Measurements from ENCODE around the gene MCCC1.
"Not testable (repeated sequence)": the region's sequence is repeated elsewhere in the genome, so short reads cannot be mapped to it uniquely, and the experiment has no call there.

MCCC1 gene

GRCh38 chr3:183008303-183008702 is 91.0 kb downstream of the MCCC1 start:
- Mint-ChIP-seq H3K36me3 (ENCODE audit: low read depth) (no peaks in the 10 kb centered on the region), H3K27ac (no peak overlapping the region), H3K27me3 (no peaks in the 10 kb centered on the region), H3K4me1 (no peaks in the 10 kb centered on the region), H3K4me3 (no peak overlapping the region), H3K9me3 (no peaks in the 10 kb centered on the region)
- ATAC-seq (no peak), DNase-seq (no peak)

GRCh38 chr3:183006396-183007002 is 92.8 kb downstream of the MCCC1 start:
- Mint-ChIP-seq H3K27ac (no peak overlapping the region), H3K36me3 (ENCODE audit: low read depth) (no peaks in the 10 kb centered on the region), H3K4me3 (no peak overlapping the region), H3K4me1 (no peaks in the 10 kb centered on the region), H3K9me3 (no peaks in the 10 kb centered on the region), H3K27me3 (no peaks in the 10 kb centered on the region)
- DNase-seq: no peak
- ATAC-seq: no peak

GRCh38 chr3:182999767-183000166 is 99.5 kb downstream of the MCCC1 start:
- no peaks in the 10 kb centered on the region for H3K27me3 Mint-ChIP-seq
- peaks cover 1% of the 10 kb centered on the region for H3K36me3 Mint-ChIP-seq (ENCODE audit: low read depth)
- H3K4me3 Mint-ChIP-seq: no peak overlapping the region
- ATAC-seq (no peak), DNase-seq (no peak)
- H3K4me1 Mint-ChIP-seq: no peaks in the 10 kb centered on the region
- peaks cover 6% of the 10 kb centered on the region for H3K9me3 Mint-ChIP-seq
- no peak overlapping the region for H3K27ac Mint-ChIP-seq

- H3K4me3 Mint-ChIP-seq; H3K27ac Mint-ChIP-seq; ATAC-seq; H3K4me1 Mint-ChIP-seq; H3K36me3 Mint-ChIP-seq (ENCODE audit: low read depth); H3K9me3 Mint-ChIP-seq; DNase-seq; H3K27me3 Mint-ChIP-seq: not testable (repeated sequence)
Measured at GRCh38 chr3:182993486-182994201, 105.7 kb downstream of the MCCC1 start.

GRCh38 chr3:182989566-182989965 is 109.7 kb downstream of the MCCC1 start:
- Mint-ChIP-seq H3K4me1 (no peaks in the 10 kb centered on the region), H3K36me3 (ENCODE audit: low read depth) (peaks cover 2% of the 10 kb centered on the region), H3K9me3 (no peaks in the 10 kb centered on the region), H3K4me3 (no peak overlapping the region), H3K27ac (no peak overlapping the region), H3K27me3 (no peaks in the 10 kb centered on the region)
- DNase-seq (no peak), ATAC-seq (no peak)

GRCh38 chr3:182986021-182986420 is 113.3 kb downstream of the MCCC1 start:
- no peaks in the 10 kb centered on the region for H3K4me1 Mint-ChIP-seq
- no peak for DNase-seq
- H3K27me3 Mint-ChIP-seq: no peaks in the 10 kb centered on the region
- no peak overlapping the region for H3K27ac Mint-ChIP-seq
- H3K4me3 Mint-ChIP-seq: no peak overlapping the region
- no peak for ATAC-seq
- H3K9me3 Mint-ChIP-seq: no peaks in the 10 kb centered on the region
- no peaks in the 10 kb centered on the region for H3K36me3 Mint-ChIP-seq (ENCODE audit: low read depth)

- no peak for DNase-seq
- Mint-ChIP-seq H3K4me3 (no peak overlapping the region), H3K9me3 (no peaks in the 10 kb centered on the region), H3K27ac (no peak overlapping the region), H3K27me3 (no peaks in the 10 kb centered on the region), H3K4me1 (peaks cover 8% of the 10 kb centered on the region), H3K36me3 (ENCODE audit: low read depth) (no peaks in the 10 kb centered on the region)
- no peak for ATAC-seq
Measured at GRCh38 chr3:182983876-182984275, 115.4 kb downstream of the MCCC1 start.

GRCh38 chr3:182981038-182981380 is 118.3 kb downstream of the MCCC1 start:
- H3K27me3 Mint-ChIP-seq: no peaks in the 10 kb centered on the region
- DNase-seq (no peak), ATAC-seq (no peak)
- peak overlapping the region; percentile 68 for H3K27ac Mint-ChIP-seq
- no peaks in the 10 kb centered on the region for H3K36me3 Mint-ChIP-seq (ENCODE audit: low read depth)
- no peaks in the 10 kb centered on the region for H3K9me3 Mint-ChIP-seq
- peaks cover 16% of the 10 kb centered on the region for H3K4me1 Mint-ChIP-seq
- H3K4me3 Mint-ChIP-seq: peak overlapping the region; percentile 73

GRCh38 chr3:182980204-182981037 is 118.9 kb downstream of the MCCC1 start, which contains the start of gene DCUN1D1:
DCUN1D1 (minus strand) TSS chr3:182980538; CDS start chr3:182980489, 49 bp downstream.
- DNase-seq (peak; percentile 91), ATAC-seq (peak; percentile 92)
- Mint-ChIP-seq H3K4me3 (peak within 1 kb of the TSS; percentile 86), H3K27me3 (no peaks in the 10 kb centered on the region), H3K4me1 (peaks cover 19% of the 10 kb centered on the region), H3K36me3 (ENCODE audit: low read depth) (no peaks in the 10 kb centered on the region), H3K27ac (peak within 1 kb of the TSS; percentile 80), H3K9me3 (no peaks in the 10 kb centered on the region)

- H3K27me3 Mint-ChIP-seq: no peaks in the 10 kb centered on the region
- DNase-seq: peak; percentile 27
- peak overlapping the region; percentile 86 for H3K4me3 Mint-ChIP-seq
Measured at GRCh38 chr3:182979674-182980191, 119.6 kb downstream of the MCCC1 start.

GRCh38 chr3:182979103-182979673 is 120.1 kb downstream of the MCCC1 start:
- Mint-ChIP-seq H3K4me1 (peaks cover 22% of the 10 kb centered on the region), H3K9me3 (no peaks in the 10 kb centered on the region), H3K4me3 (peak overlapping the region; percentile 86), H3K36me3 (ENCODE audit: low read depth) (no peaks in the 10 kb centered on the region), H3K27ac (peak overlapping the region; percentile 80), H3K27me3 (no peaks in the 10 kb centered on the region)
- DNase-seq (no peak), ATAC-seq (no peak)

More at GRCh38 chr3:182979674-182980191, 119.6 kb downstream of the MCCC1 start:
- Mint-ChIP-seq H3K36me3 (ENCODE audit: low read depth) (no peaks in the 10 kb centered on the region), H3K4me1 (peaks cover 22% of the 10 kb centered on the region), H3K9me3 (no peaks in the 10 kb centered on the region), H3K27ac (peak overlapping the region; percentile 80)
- peak; percentile 10 for ATAC-seq

- Mint-ChIP-seq H3K4me1 (peaks cover 22% of the 10 kb centered on the region), H3K27me3 (no peaks in the 10 kb centered on the region), H3K4me3 (peak overlapping the region; percentile 86), H3K36me3 (ENCODE audit: low read depth) (no peaks in the 10 kb centered on the region), H3K27ac (no peak overlapping the region), H3K9me3 (no peaks in the 10 kb centered on the region)
- ATAC-seq (no peak), DNase-seq (no peak)
Measured at GRCh38 chr3:182978387-182978786, 120.9 kb downstream of the MCCC1 start.

- ATAC-seq: no peak
- Mint-ChIP-seq H3K36me3 (ENCODE audit: low read depth) (peaks cover 7% of the 10 kb centered on the region), H3K4me3 (no peak overlapping the region), H3K27me3 (no peaks in the 10 kb centered on the region), H3K4me1 (peaks cover 43% of the 10 kb centered on the region), H3K27ac (no peak overlapping the region), H3K9me3 (no peaks in the 10 kb centered on the region)
- no peak for DNase-seq
Measured at GRCh38 chr3:182973047-182973446, 126.2 kb downstream of the MCCC1 start.

- no peaks in the 10 kb centered on the region for H3K9me3 Mint-ChIP-seq
- H3K27ac Mint-ChIP-seq: no peak overlapping the region
- peaks cover 7% of the 10 kb centered on the region for H3K36me3 Mint-ChIP-seq (ENCODE audit: low read depth)
- H3K27me3 Mint-ChIP-seq: no peaks in the 10 kb centered on the region
- no peak overlapping the region for H3K4me3 Mint-ChIP-seq
- ATAC-seq (no peak), DNase-seq (no peak)
- H3K4me1 Mint-ChIP-seq: peaks cover 47% of the 10 kb centered on the region
Measured at GRCh38 chr3:182972387-182972786, 126.9 kb downstream of the MCCC1 start.
